Activated T-helper 9 cell treated with anti-CD3 and anti-CD28 coated beads, Interleukin-2, amount 50 U/mL, for 16 hours (primary cell): ENCODE data around the gene CYB5B.
A peak's percentile ranks its signal among the peaks of the same experiment; 100 is the strongest.

Source experiments
- DNase-seq: peaks from one replicate; pipeline ENCODE4 v3.0.0-alpha.2; 2020; ENCODE audit warnings: low read depth

CYB5B gene

GRCh38 chr16:69485816-69486215 lies 61.4 kb downstream of the CYB5B start:
- no peak for DNase-seq

- DNase-seq = no peak
These were observed 61.9 kb downstream of the CYB5B start for GRCh38 chr16:69486272-69486671.

GRCh38 chr16:69486724-69487123 lies 62.3 kb downstream of the CYB5B start:
- DNase-seq = no peak

- DNase-seq = no peak
These were observed 66.4 kb downstream of the CYB5B start for GRCh38 chr16:69490707-69491324.

- DNase-seq = peak; percentile 11
These were observed 70.6 kb downstream of the CYB5B start for GRCh38 chr16:69494991-69495392.

- DNase-seq = no peak
These were observed 71.4 kb downstream of the CYB5B start for GRCh38 chr16:69495821-69496220.

- DNase-seq = no peak
These were observed 72.0 kb downstream of the CYB5B start for GRCh38 chr16:69496376-69496775.

GRCh38 chr16:69496896-69497295 lies 72.5 kb downstream of the CYB5B start:
- no peak for DNase-seq

- no peak for DNase-seq
These were observed 73.6 kb downstream of the CYB5B start for GRCh38 chr16:69497876-69498596.

- no peak for DNase-seq
These were observed 74.5 kb downstream of the CYB5B start for GRCh38 chr16:69498926-69499325.

GRCh38 chr16:69499541-69500230 lies 75.3 kb downstream of the CYB5B start:
- DNase-seq = no peak

- no peak for DNase-seq
These were observed 76.1 kb downstream of the CYB5B start for GRCh38 chr16:69500496-69500895.

GRCh38 chr16:69501956-69502745 lies 77.7 kb downstream of the CYB5B start:
- no peak for DNase-seq

- DNase-seq = no peak
These were observed 78.8 kb downstream of the CYB5B start for GRCh38 chr16:69503244-69503643.

- no peak for DNase-seq
These were observed 83.8 kb downstream of the CYB5B start for GRCh38 chr16:69508033-69508755.

GRCh38 chr16:69509125-69509524 lies 84.7 kb downstream of the CYB5B start:
- no peak for DNase-seq

- no peak for DNase-seq
These were observed 87.2 kb downstream of the CYB5B start for GRCh38 chr16:69511651-69512050.

- no peak for DNase-seq
These were observed 89.0 kb downstream of the CYB5B start for GRCh38 chr16:69513180-69513966.

GRCh38 chr16:69514356-69514755 lies 89.9 kb downstream of the CYB5B start:
- no peak for DNase-seq
